ENCODE results near the gene ALX1. TPM values are rescaled to one million over a fixed set of nuclear protein-coding genes. Genes with fewer than 3 reads are reported as not detected.

The ALX1 gene
- total RNA-seq, 4 donors from 2014 or later: 0.34 to 0.39 TPM; not detected in 2

DNA sequence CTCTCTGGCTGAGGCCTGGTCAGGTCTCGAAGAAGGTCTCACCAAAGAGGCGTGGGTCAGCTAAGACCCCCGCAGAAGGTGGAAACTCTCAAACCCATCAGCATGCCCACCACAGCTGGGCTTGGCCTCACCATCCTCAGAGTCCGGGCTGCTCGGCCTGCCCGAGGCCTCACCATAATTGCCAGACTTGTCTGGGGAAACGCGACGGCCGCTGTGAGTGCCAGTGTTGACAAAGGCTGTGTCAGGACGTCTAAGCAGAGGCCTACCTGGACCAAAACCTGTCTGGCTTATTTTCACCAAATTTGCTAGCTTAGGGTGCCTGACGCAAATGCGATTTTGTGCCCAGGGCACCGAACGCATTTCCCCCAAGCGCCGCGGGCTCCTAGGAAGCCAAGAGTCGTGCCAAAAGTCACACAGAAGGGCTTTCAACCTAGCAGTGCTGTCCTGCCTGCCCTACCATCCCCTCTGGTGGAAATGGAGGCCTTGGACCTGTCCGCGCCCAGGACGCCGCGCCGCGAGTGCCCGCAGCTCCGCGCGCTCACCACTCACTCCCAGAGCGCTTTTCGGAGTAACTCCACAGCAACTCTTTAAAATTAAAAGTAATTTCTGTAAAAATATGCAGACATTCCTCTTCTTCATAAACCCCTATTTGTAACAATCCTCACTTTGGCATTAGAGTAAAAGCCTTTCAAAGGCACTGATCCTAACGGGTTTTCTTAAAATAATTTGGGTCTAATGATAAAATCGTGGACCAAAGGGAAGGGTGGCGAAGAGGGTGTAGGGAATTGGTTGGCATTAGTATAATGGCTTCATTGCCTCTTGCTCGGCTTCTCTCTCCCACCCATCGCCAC, 1.2 kb upstream of the ALX1 start:
- H3K27ac ChIP-seq (replicated peaks in 1 of 4): no peak overlapping the region
- peaks cover 17 to 23% (median 20%) of the 10 kb centered on the region in 4 donors for H3K4me1 ChIP-seq
- no peak for DNase-seq (ENCODE audit: extremely low spot score)
- peaks cover 0 to 19% (median 7%) of the 10 kb centered on the region in 4 donors for H3K9me3 ChIP-seq
- H3K4me3 ChIP-seq: peak overlapping the region in 1 of 4 donors; percentile 48
- no peak for TF ChIP-seq POLR2AphosphoS5 (IDR thresholded peaks at IDR 0.05)
- TF ChIP-seq, protein P1, sequence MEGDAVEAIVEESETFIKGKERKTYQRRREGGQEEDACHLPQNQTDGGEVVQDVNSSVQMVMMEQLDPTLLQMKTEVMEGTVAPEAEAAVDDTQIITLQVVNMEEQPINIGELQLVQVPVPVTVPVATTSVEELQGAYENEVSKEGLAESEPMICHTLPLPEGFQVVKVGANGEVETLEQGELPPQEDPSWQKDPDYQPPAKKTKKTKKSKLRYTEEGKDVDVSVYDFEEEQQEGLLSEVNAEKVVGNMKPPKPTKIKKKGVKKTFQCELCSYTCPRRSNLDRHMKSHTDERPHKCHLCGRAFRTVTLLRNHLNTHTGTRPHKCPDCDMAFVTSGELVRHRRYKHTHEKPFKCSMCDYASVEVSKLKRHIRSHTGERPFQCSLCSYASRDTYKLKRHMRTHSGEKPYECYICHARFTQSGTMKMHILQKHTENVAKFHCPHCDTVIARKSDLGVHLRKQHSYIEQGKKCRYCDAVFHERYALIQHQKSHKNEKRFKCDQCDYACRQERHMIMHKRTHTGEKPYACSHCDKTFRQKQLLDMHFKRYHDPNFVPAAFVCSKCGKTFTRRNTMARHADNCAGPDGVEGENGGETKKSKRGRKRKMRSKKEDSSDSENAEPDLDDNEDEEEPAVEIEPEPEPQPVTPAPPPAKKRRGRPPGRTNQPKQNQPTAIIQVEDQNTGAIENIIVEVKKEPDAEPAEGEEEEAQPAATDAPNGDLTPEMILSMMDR (IDR thresholded peaks at IDR 0.05): no peak
- TF ChIP-seq EP300 (IDR thresholded peaks at IDR 0.05): no peak
- no peak for TF ChIP-seq POLR2A (IDR thresholded peaks at IDR 0.05; ENCODE audit: low read depth)
- 60% methylated on average over 27 of the region's 37 CpGs for WGBS
- peaks cover 3 to 100% (median 66%) of the 10 kb centered on the region in 4 donors for H3K27me3 ChIP-seq
- H3K36me3 ChIP-seq: no peaks in the 10 kb centered on the region
- intact Hi-C loops (cut with DNase I): no loop called here

DNA sequence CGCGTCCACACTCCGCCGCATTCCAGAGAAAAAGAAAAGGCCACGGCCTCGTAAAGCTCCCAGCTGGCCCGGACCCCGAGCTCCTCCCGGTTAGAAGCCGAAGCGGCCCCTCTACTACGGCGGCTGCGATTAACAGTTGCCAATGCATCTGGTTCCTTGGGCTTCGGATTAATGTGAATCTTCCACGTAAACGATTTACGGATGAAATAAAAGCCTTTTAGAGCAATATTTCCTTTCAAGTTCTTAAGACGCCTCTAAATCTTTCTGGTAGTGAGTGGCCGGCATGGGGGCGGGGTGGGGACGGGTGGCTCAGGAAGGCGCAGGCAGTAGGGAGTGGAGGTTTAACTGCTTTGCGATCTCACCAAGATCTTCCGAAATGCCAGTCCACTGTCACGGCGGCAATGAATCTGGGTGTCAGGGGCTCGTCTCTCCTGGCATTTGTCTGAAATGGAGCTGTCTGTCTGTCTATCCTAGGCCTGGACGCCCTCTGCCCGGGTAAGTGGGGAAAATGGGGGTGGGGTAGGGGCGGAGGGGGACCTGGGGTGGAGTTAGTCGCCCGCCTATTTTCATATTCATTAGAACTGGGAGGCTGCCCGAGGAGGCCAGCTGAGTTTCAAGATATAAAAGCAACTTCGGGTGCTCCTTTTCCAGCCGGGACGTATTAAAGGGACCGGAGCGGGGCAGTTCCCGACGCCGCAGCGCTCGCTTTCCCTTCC, 413 bp upstream of the ALX1 start:
- Histone ChIP-seq H3K27ac (replicated peaks in 1 of 4) (no peak overlapping the region), H3K4me3 (peak overlapping the region; percentile 42 to 55 (median 47)), H3K36me3 (no peaks in the 10 kb centered on the region), H3K27me3 (peaks cover 3 to 99% (median 62%) of the 10 kb centered on the region in 4 donors), H3K4me1 (peaks cover 17 to 23% (median 20%) of the 10 kb centered on the region in 4 donors), H3K9me3 (peaks cover 0 to 19% (median 7%) of the 10 kb centered on the region in 4 donors)
- no peak for DNase-seq (ENCODE audit: extremely low spot score)
- WGBS: 6% methylated on average over 42 of the region's 44 CpGs
- intact Hi-C loops (cut with DNase I): no loop called here
- TF ChIP-seq POLR2A (IDR thresholded peaks at IDR 0.05; ENCODE audit: low read depth): no peak
- TF ChIP-seq EP300 (IDR thresholded peaks at IDR 0.05): no peak
- TF ChIP-seq POLR2AphosphoS5 (IDR thresholded peaks at IDR 0.05): no peak
- TF ChIP-seq, protein P1 (IDR thresholded peaks at IDR 0.05): no peak

DNA sequence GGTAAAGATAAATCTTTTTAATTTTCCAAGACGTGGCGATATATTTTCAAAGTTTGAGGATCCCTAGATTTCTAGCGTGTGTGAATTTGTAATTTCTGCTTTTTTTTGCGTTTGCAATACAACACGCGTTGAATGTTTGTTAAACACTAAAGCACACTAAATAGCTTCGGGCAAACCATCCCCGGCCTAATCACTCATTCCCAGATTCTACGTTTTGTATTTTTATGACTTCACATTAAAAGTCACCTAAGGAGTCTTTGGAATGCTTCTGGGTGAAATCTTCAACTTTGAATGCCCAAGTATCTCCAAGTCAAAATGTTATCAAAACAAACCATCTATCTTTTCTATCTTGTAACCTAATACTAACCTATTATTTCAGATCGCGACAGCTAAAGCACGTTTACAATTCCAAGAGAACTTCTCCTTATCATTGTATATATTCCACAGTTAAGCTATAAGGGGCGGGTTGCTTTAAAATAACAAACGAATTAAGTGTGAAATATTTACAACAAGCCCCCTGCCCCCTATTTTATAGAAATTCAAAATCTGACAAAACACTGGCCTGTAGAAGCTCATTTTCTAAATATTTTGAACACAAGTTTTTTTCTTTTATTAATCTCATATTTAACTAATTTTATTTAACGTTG, 1.1 kb downstream of the ALX1 start:
- no peak overlapping the region for H3K27ac ChIP-seq (replicated peaks in 1 of 4)
- H3K4me1 ChIP-seq: peaks cover 17 to 23% (median 20%) of the 10 kb centered on the region in 4 donors
- DNase-seq (ENCODE audit: extremely low spot score): no peak
- H3K9me3 ChIP-seq: peaks cover 0 to 19% (median 7%) of the 10 kb centered on the region in 4 donors
- H3K27me3 ChIP-seq: peaks cover 3 to 98% (median 59%) of the 10 kb centered on the region in 4 donors
- peak overlapping the region; percentile 42 to 55 (median 47) for H3K4me3 ChIP-seq
- H3K36me3 ChIP-seq: no peaks in the 10 kb centered on the region
- 9% methylated on average over 15 of the region's 15 CpGs for WGBS
- intact Hi-C loops (cut with DNase I): no loop called here
- TF ChIP-seq, protein P1 (IDR thresholded peaks at IDR 0.05): no peak
- TF ChIP-seq POLR2AphosphoS5 (IDR thresholded peaks at IDR 0.05) (no peak), EP300 (IDR thresholded peaks at IDR 0.05) (no peak), POLR2A (IDR thresholded peaks at IDR 0.05; ENCODE audit: low read depth) (no peak)

DNA sequence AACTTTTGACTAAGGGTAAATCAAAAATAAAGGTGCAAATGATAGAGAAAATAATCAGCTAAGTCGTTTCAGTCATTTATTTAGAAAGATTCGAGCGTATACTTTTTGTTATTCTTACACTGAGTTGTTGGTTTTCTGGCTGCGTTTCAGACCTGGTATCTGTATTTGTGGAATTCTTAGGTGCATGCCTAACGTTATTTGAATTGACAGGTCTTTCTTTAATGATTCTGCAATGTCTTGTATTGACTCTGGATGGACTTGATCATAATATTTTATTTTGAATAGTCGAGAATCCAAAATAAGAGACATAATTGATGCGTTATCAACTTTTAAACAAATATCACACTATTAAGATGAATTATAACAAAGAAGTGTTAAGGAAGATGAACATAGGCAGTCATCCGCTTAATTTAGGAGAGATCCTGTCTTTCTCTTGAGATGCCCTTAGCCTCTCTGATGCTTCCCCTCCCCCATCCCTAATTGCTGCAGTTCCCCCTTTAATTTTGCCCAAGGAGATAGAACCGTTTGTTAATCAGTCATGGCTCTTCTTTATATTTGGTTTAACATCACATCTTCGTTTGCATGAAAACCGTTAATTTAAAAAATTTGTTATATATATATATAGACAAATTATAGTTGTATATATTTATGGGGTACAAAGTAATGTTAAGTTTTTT, 1.8 kb downstream of the ALX1 start:
- TF ChIP-seq EP300 (IDR thresholded peaks at IDR 0.05): no peak
- TF ChIP-seq POLR2A (IDR thresholded peaks at IDR 0.05; ENCODE audit: low read depth): no peak
- TF ChIP-seq, protein P1 (IDR thresholded peaks at IDR 0.05): no peak
- no peak for TF ChIP-seq POLR2AphosphoS5 (IDR thresholded peaks at IDR 0.05)
- Histone ChIP-seq H3K4me3 (no peak overlapping the region), H3K4me1 (peaks cover 17 to 23% (median 20%) of the 10 kb centered on the region in 4 donors), H3K9me3 (peaks cover 0 to 19% (median 7%) of the 10 kb centered on the region in 4 donors), H3K36me3 (no peaks in the 10 kb centered on the region), H3K27me3 (peaks cover 3 to 94% (median 53%) of the 10 kb centered on the region in 4 donors), H3K27ac (replicated peaks in 1 of 4) (no peak overlapping the region)
- intact Hi-C loops (cut with DNase I): no loop called here
- WGBS: 13% methylated on average over 11 of the region's 11 CpGs
- DNase-seq (ENCODE audit: extremely low spot score): no peak
